Spleen (tissue), 7 donors: Measurements from ENCODE around the gene THSD7A.

Experiments used
- CTCF ChIP-seq, 11 experiments: fragments of 200-600 bp in 7 of 11; fragments of 450-650 bp in 4 of 11; sonication (generic) in 4 of 11; IDR thresholded peaks in 8 of 11; conservative IDR thresholded peaks in 3 of 11; 1 replicate in 7 of 11; 2 replicates in 4 of 11; pipeline versions ENCODE4 v1.4.0 to v1.8.0; 2016 to 2021; ENCODE audit warnings: antibody characterized with exemption in 11 of 11, inconsistent platforms in 4 of 11, mild to moderate bottlenecking in 1 of 11
- POLR2A ChIP-seq, 3 donors: fragments of 450-650 bp; IDR thresholded peaks; one replicate each; pipeline ENCODE4 v1.5.1; 2017; ENCODE audit warnings: antibody characterized with exemption in 3 of 3, mild to moderate bottlenecking in 1 of 3
- POLR2AphosphoS5 ChIP-seq, 3 donors: sonication (generic); formaldehyde crosslinking; IDR thresholded peaks; one replicate each; pipeline ENCODE4 v1.5.1; 2017; ENCODE audit warnings: antibody characterized with exemption in 3 of 3
- donor health status: DM: no; HTN: no; CAD: no; lungs with moderate emphysema.
- donor health status: DM: no; HTN: no; CAD: no.
- donor health status: DM: no; HTN: no; CAD: no.

GRCh38 chr7:11727864-11728263, 104.1 kb downstream of the THSD7A start:
- TF ChIP-seq POLR2A (IDR thresholded peaks at IDR 0.05) (no peak), CTCF (IDR thresholded peaks at IDR 0.05 in 8 of 11, conservative IDR thresholded peaks at IDR 0.05 in 3 of 11) (no peak), POLR2AphosphoS5 (IDR thresholded peaks at IDR 0.05) (no peak)
